Measurements from ENCODE around the gene DTX3. TPM values are rescaled to one million over a fixed set of nuclear protein-coding genes. Genes with fewer than 3 reads are reported as not detected.

Gene DTX3
- total RNA-seq, 1 donor from 2014 or later, result 56.4 TPM

GRCh38 chr12:57575771-57576612 is 28.6 kb upstream of the DTX3 start:
- H3K27ac Mint-ChIP-seq, result no peak overlapping the region
- peaks cover 11% of the 10 kb centered on the region for H3K36me3 Mint-ChIP-seq
- Histone ChIP-seq H3K4me1 (no peaks in the 10 kb centered on the region), H3K9me3 (ENCODE audit: low read depth) (no peaks in the 10 kb centered on the region), H3K36me3 (no peaks in the 10 kb centered on the region), H3K27me3 (no peaks in the 10 kb centered on the region), H3K4me2 (no peak overlapping the region), H3K79me2 (ENCODE audit: low read depth) (no peaks in the 10 kb centered on the region), H4K20me1 (ENCODE audit: low read depth) (no peaks in the 10 kb centered on the region), H3F3A (ENCODE audit: low read depth) (no peaks in the 10 kb centered on the region), H3K9ac (no peak overlapping the region), H3K27ac (no peak overlapping the region), H2AFZ (replicated peaks) (no peak overlapping the region), H3K4me3 (no peak overlapping the region)
- no peak for DNase-seq (ENCODE audit: low spot score)
- peaks cover 6% of the 10 kb centered on the region for H3K27me3 Mint-ChIP-seq (ENCODE audit: insufficient read depth, low read depth)
- TF ChIP-seq EZH2phosphoT487 (IDR thresholded peaks at IDR 0.05), result no peak
- no peaks in the 10 kb centered on the region for H3K9me3 Mint-ChIP-seq
- no peak overlapping the region for H3K4me3 Mint-ChIP-seq
- H3K4me1 Mint-ChIP-seq, result no peaks in the 10 kb centered on the region

DNA sequence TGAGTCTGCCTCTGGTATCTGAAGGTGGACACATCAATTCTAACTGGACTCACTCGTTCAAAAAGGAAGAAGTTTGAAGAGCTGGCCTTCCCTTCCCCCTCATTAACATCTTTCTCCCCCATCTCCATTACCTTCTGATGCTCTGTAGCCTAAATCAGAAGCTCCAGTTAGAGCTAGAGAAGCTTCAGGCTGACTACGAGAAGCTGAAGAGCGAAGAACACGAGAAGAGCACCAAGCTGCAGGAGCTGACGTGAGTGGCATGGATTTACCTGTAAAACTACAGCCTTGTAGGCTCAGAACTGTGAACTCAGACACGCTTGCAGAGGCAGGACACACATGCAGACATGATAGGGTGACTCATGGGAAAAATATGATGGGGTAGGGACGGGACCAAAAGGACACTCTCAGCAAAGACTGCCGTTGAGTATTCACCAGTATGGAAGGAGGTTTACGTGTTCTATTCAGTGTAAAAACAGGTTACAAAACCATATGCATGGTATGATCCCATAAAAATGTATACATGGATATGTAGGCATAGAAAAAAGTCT is 27.9 kb upstream of the DTX3 start:
- Histone ChIP-seq H3K9ac (no peak overlapping the region), H3K27me3 (no peaks in the 10 kb centered on the region), H2AFZ (replicated peaks) (no peak overlapping the region), H3K27ac (no peak overlapping the region), H4K20me1 (ENCODE audit: low read depth) (no peaks in the 10 kb centered on the region), H3F3A (ENCODE audit: low read depth) (no peaks in the 10 kb centered on the region), H3K4me2 (no peak overlapping the region), H3K9me3 (ENCODE audit: low read depth) (no peaks in the 10 kb centered on the region), H3K4me1 (no peaks in the 10 kb centered on the region), H3K79me2 (ENCODE audit: low read depth) (no peaks in the 10 kb centered on the region), H3K4me3 (no peak overlapping the region), H3K36me3 (no peaks in the 10 kb centered on the region)
- Mint-ChIP-seq H3K4me3 (no peak overlapping the region), H3K9me3 (no peaks in the 10 kb centered on the region), H3K4me1 (no peaks in the 10 kb centered on the region), H3K36me3 (peaks cover 11% of the 10 kb centered on the region), H3K27me3 (ENCODE audit: insufficient read depth, low read depth) (peaks cover 6% of the 10 kb centered on the region), H3K27ac (no peak overlapping the region)
- no peak for DNase-seq (ENCODE audit: low spot score)
- TF ChIP-seq EZH2phosphoT487 (IDR thresholded peaks at IDR 0.05) (no peak), CTCF (IDR thresholded peaks at IDR 0.05) (no peak), EZH2 (IDR thresholded peaks at IDR 0.05) (no peak)

DNA sequence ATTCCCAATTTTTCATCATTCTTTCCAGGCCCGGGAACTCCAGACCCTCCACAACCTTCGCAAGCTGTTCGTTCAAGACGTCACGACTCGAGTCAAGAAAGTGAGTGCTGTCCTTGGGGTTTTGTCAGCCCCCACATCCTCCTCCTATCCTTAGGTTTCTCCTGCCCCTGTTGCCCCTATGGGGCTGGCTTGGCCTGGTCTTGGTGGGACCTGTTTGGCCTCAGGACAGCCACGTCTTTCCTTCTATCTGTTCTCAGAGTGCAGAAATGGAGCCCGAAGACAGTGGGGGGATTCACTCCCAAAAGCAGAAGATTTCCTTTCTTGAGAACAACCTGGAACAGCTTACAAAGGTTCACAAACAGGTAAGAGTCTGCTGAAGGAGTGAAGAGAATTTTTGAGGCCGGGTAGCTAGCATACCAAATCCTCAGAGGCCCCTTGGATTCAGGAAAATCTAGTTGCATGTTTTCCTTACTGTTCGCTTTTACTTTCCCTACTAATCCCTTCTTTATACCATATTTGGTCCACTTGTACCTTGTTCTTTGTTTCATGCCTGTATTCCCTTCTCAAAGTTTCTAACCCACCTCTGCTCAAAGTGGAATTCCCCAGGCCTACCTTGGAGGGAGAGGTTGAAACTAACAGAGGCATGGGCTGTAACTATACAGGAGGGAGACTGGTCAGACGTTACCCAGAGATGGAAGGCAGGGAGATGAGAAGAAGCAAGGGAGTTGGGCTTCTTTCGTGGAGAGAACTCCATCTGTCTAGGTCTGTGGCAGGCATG is 26.5 kb upstream of the DTX3 start:
- H3K4me1 ChIP-seq, result no peaks in the 10 kb centered on the region
- no peak for TF ChIP-seq EZH2phosphoT487 (IDR thresholded peaks at IDR 0.05)
- no peak for TF ChIP-seq CTCF (IDR thresholded peaks at IDR 0.05)
- no peak for TF ChIP-seq EZH2 (IDR thresholded peaks at IDR 0.05)
- H3K4me1 Mint-ChIP-seq, result no peaks in the 10 kb centered on the region
- H3K9me3 ChIP-seq (ENCODE audit: low read depth), result no peaks in the 10 kb centered on the region
- no peaks in the 10 kb centered on the region for H3K27me3 ChIP-seq
- peaks cover 11% of the 10 kb centered on the region for H3K36me3 Mint-ChIP-seq
- no peak for DNase-seq (ENCODE audit: low spot score)
- H3K4me3 ChIP-seq, result no peak overlapping the region
- no peak overlapping the region for H3K27ac ChIP-seq
- no peaks in the 10 kb centered on the region for H3K9me3 Mint-ChIP-seq
- no peak overlapping the region for H3K4me3 Mint-ChIP-seq
- no peak overlapping the region for H2AFZ ChIP-seq (replicated peaks)
- H3K4me2 ChIP-seq, result no peak overlapping the region
- H3K9ac ChIP-seq, result no peak overlapping the region
- H3K27me3 Mint-ChIP-seq (ENCODE audit: insufficient read depth, low read depth), result peaks cover 5% of the 10 kb centered on the region
- no peak overlapping the region for H3K27ac Mint-ChIP-seq
- H3F3A ChIP-seq (ENCODE audit: low read depth), result peaks cover 9% of the 10 kb centered on the region
- H3K36me3 ChIP-seq, result no peaks in the 10 kb centered on the region
- H4K20me1 ChIP-seq (ENCODE audit: low read depth), result no peaks in the 10 kb centered on the region
- no peaks in the 10 kb centered on the region for H3K79me2 ChIP-seq (ENCODE audit: low read depth)
